NCI-H1694 treated with DMSO at 0.1 percent for 48 hours (cell line): Measurements from ENCODE around the gene FAM181A.

Source experiments
- DNase-seq: peaks from one replicate; lab custom pipeline; 2025; lab: John Stamatoyannopoulos, UW

The FAM181A gene

DNA sequence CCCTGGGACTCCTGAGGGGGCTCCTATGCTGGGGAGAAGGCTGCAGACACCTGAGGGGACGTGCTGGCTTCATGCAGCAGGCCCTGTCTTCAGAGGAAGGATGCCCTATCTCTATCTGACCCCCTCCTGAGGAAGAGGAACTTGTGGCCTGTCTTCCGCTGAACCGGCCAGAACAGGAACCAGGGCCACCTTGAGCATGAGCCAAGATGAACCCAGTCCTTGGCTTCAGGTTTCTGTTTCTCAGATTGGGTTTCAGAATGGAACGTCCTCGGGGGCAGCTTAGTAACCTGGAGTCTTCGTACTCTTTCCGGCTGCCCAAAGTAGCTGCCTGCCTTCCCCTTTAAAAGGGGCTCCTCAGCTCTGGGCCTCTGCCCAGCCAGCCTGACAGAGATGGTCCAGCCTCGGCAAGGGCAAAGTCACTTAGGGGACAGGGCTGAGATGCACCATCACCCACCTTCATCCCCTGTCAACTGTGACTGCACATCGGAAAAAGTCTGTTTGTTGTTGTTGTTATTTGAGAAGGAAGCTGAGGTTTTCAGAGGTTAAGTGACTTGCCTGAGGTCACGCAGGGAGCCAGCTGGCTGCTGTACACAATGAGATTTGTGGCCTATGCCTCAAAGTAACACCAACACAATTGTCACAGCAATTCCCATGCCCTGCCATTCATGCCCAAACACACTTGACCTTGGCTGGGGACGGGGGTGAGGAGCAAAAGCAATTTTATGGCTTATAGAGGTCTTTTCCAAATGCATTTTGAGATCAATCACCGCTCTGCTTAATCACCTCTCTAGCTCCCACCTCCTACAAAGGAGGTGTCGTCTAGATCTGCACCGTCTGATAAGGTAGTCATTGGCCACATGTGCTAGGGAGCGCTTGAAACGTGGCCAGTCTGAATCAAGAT, 35.8 kb downstream of the FAM181A start:
- no peak for DNase-seq

DNA sequence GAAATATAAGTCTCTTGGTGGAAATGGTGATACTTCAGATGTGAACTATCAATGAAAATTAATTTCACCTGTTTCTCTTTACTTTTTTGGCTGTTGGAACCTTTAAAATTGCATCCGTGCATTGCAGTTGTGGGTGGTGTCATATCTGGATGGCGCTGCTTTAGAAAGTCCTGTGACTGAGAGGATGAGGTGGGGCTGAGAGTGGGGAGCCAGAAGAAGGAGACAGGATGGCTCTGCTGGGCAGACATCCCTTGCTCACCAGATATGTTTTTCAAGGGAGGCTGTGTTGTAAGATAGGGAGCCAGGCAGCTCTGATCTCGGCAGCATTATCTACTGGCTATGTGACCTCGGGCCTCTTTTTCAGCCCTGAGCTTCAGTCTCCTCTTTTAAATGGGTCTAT, 36.5 kb downstream of the FAM181A start:
- DNase-seq: no peak

DNA sequence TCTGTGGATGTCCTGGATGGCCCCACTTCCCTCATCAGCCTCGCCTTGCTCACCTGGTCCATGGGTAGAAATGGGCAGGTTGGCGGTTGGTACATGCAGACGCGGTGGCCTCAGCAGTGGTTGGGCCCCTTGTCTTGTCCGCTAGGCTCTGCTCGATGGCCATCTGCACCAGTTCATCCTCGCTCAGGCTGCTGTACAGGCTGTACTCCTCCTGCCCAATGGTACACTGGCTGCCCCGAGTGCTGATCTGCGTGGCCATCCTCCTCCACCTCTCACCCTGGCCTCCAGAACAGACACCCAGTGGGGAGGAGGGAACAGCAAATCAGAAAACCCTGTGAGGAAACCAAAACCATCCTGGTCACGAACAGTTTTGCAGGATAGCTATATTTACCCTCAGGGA, 37.1 kb downstream of the FAM181A start:
- DNase-seq: no peak

DNA sequence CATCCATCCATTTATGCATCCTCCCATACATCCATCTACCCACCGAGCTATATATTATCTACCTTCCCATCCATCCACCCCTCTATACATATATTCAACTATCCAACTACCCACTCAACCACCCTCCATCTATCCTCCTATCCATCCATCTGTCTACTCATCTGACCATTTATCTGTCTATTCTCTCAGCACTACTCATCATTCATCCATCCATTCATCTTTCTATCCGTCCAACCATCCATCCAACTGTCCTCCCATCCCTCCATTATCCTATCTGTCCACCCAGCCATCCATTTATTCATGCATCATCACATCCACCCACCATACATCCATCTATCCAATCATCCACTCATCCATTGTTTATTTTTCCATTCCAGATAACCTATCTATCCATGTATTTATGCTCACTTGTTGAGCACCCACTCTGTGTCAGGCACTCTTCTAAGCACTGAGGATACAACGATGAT, 37.7 kb downstream of the FAM181A start:
- DNase-seq: no peak

DNA sequence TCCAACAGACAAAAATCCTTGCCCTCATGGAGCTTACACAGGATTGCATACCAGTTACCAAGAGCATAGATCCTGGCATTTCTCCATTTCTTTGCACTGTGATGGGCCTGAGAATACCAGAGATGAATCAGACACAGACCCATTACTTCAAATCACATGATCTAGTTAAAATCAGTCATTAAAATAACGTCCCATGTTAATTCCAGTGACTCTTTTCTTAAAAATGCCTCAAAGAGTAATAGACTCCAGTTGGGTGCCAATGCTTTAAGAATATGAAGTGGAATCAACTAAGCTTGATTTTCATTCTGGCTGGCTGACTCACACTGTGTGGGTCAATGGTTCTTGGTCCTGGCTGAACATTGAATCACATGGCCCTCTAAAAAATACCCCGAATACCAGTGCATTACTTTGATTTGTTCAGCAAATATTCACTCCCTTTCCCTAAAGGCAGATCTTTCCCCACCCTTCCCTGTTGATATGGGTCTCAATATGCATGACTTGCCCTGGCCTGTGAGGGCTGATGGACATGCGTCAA, 38.2 kb downstream of the FAM181A start:
- DNase-seq: no peak

DNA sequence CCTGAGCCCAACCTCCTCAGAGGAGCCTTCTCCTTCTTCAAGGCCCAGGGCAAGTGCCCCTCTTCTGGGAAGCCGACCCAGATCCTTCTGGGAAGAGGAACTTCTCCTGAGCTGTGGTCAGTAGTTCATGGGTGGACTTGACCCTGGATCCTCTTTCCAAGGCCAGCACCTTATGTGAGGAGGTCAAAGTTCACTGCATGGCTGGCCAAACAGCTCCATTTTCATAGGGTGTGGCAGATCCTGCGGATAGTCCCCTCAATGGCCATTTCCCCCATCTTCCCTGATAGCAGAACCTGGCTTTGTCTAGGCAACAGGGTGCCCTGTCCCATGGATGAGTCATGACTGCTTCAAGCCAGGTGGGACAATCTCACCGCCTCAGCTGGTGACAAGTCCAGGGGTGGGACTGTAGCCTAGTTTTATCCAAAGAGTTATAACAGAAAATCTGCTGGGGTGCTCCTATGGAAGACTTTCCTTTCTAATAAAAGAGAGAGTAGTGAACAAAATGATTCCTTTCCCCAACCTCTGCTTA, 38.9 kb downstream of the FAM181A start:
- DNase-seq: no peak

DNA sequence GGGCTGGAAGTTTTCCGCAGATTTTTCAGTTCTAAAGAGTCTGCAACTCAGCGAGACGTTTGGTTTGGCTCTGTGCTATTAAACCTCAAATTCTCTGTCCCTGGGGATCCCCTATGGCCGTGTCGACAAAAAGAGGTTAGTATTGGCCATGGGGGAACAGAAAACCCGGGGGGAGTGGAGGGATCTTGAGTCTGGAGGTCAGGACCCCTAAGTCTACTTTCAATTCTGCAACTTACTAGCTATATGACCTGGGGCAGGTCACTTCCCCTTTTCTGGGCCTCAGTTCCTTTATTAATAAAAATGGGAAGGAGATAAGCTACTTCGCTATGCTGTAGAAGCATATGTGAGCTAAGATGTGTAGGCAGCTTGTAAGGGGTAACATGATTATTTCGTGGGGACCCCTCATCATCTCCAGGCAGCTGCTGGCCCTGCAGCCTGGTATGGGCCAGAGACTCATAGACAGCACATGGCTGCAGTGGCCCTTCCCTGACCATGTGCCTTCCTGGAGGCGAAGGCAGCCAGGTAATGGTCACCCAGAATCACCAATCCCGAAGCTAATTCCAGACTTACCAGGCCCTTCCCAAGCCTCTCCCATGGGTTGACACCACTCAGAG, 40.6 kb downstream of the FAM181A start:
- no peak for DNase-seq

DNA sequence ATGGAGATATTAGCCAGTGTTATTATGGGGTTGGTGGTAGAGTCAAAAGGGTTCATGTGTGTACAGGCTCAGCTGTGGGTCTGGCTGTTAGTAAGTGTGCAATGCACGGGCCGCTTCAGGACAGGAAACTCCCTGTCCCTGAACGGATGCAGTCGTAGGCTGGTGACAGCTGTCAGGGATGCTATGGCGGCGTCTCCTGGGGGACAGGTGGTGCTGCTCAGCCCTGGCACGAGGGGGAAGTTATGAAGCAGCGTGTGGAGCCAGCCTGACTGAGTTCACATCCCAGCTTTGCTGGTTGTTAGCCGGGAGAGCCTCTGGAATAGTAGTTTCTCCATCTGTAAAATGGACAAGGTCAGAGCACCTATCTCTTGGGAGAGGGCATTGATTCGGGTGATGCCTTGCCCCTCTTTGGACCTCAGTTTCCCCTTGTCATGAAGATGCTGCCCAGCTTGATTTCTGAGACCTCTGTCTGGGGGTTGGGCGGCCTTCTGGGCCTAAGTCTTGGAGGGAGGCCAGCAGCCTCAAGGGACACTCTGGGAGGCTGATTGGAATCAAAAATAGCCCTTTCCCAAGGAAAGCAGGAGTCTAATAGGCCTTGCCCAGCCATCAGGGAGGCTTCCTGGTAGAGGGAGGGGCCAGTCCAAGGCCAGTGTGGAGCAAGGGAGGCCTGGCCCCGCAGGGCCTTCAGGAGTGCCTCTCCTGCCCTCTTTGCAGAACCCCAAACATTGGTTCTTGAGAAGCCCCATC, 42.1 kb downstream of the FAM181A start:
- peak; percentile 86 for DNase-seq

DNA sequence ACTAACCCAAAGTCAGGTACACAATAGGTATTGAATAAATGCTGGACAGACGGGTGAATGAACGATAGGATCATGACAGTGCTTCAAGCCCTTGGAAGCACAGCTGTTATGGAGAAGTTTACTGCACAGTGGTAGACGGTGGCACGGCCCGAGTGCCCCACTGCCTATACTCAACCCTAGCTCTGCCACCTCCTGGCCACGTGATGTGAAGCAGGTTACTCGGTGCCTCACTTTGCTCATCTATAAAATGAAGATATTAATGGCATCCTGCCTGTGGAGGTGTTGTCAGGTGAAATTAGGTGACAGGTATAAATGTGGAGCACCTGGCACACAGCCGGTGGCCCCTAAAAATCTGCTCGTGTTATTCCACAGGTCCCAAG, 43.4 kb downstream of the FAM181A start:
- DNase-seq: peak; percentile 86

DNA sequence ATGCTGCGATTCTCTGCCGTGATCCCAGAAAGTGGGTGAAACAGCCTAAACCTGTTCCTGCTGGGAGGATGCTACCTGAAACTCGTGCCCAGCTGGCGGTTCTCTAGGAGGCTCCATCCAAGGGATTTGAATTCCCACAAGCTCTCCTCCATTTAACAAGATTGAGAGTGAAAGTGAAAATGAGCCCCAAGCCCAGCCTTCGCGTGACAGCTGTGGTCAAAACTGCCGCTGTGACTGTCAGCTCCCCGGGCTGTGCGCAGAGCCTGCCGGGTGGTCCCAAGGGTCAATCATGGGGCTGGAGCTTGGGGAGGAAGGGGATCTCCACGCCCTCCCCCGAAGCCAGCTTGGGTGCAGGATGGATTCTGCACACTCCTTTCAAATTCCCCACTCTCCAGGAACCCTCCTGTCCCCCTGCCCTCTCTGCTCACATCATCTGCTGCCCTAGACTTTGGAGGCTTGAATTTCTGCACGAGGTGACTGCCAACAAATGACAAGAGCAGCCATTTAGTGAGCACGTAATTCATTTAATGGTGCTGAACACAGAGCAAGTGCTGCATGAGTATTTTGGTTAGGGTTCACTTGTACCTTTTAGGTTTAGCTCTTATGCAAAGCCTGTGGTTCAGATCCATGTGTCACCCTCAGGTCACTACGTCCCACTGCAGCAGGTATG, 44.0 kb downstream of the FAM181A start:
- DNase-seq: peak; percentile 77

DNA sequence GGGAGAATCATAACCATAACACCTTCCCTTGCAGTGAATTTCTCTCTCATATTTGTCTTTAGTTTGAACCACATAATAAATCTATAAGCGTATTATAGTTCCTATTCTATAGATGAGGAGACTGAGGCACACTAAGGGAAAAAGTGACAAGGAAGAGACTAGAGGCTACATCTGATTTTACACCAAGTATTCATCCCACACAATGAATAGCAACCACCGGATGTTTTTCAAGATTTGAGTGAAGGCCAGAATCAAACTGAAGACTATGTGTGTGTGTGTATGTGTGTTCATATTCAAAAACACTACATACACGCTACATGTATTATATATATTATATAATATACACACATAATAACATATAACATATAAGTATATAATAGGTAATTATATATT, 44.5 kb downstream of the FAM181A start:
- DNase-seq: no peak

DNA sequence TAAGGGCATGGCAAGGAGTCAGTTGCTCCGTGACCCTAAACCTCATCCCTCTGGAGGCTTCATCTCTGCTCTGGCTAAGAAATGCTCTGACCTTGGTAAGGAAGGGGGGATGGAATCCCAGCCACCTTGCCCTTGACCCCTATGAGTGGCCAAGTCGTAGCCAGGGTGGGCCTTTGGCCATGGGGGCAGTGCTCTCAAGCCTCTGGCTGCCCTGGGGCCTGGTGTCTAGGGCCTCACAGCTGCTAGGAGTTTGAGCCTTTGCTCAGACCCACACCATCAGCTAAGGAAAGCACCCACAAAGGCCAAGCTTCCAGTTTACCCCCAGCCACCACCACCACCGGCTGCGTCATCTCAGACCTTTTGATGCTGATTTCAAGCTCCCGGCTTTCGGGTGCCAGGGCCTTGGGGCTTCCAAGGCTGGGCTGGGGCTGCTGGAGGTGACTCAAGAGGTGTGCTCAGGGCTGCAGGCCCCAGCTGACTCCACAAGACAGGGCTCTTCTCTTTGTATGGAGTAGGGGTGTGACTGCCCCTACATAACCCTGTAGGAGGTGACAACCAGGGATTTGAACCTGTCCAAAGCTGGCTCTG, 45.6 kb downstream of the FAM181A start:
- no peak for DNase-seq

DNA sequence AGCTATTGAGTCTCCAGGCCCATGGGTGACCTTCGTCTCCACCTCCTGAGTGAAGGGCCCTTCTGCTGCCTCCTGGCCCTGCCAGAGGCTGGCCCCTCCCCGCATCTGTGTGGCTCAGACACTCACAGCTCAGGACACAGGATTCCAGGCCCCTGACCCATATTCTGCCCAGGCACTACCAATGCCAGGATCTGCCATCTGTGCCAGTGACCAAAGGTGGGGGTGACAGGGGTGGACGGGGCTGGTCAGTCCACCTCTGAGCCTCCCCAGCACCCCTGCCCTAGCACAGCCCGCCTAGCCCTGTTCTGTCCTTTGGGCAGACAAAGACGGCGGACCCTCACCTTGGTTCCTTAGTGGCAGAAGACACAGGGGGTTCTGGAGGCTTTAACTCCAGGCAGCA, 46.5 kb downstream of the FAM181A start:
- DNase-seq: no peak

DNA sequence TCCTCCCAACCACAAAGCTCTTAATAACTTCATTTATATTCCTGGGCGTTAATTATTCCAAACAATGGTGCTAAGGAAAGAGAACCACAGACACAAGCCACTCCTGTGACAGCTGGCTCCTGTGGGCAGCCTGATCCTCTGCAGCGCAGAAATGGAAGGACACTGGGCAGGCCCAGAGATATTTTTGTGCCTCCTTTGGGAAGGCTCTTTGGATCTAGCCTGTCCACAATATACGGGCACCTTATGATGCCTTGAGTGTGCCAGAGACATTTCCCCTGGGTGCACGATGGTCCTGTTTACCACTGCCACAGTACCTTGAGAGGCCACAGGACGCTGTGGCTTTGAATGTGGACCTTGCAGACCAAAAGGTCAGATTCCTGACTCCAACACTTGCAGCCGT, 47.2 kb downstream of the FAM181A start:
- peak; percentile 37 for DNase-seq

DNA sequence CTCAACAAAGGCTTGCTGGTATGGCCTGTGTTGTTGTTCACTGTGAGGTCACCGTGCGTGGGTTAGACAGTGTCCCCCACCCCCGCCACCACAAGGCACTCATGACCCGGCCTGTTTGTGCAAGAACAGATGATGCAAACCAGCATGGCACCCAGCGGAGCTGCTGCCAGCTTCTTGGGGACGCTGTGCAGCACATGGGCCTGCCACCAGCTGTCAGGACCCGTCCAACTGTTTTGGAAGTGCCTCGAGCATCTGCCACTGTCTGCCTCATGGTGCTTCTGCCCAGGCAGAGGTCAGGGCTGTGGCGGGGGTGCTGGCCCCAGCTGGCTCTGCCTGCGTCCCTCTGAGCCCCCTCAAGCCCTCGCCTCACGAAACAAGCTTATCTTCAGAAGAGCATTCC, 47.7 kb downstream of the FAM181A start:
- peak; percentile 96 for DNase-seq

DNA sequence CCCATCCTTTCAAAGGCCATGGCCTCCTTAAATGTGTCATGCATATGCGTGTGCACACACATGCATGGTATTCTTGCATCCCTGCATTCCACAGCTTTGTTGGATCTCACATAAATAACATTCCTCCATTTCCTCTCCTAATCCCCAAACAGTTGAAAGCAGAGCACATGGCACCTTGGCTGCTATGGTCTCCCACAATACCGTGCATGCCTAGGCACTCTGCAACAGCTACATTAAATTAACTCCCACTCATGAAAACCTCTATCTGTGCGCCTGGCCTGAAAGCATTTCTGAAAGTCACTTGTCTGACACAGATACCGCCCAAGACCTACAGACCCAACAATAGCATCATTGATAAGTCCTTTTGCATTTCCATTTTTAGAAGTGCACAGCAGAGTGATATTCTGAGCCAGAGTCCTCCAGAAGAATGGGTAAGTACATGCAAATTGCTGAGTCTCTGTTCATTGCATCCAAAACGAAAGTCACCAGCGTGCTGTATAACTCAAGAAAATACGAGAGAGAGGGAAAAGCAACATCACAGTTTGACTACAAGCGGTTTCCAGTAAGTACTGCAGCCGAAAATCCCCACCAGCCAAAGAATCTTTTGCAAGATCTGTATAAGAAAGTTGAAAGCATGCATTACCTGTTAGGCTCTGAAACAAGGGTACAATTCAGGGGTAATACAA, 48.8 kb downstream of the FAM181A start:
- DNase-seq: no peak

DNA sequence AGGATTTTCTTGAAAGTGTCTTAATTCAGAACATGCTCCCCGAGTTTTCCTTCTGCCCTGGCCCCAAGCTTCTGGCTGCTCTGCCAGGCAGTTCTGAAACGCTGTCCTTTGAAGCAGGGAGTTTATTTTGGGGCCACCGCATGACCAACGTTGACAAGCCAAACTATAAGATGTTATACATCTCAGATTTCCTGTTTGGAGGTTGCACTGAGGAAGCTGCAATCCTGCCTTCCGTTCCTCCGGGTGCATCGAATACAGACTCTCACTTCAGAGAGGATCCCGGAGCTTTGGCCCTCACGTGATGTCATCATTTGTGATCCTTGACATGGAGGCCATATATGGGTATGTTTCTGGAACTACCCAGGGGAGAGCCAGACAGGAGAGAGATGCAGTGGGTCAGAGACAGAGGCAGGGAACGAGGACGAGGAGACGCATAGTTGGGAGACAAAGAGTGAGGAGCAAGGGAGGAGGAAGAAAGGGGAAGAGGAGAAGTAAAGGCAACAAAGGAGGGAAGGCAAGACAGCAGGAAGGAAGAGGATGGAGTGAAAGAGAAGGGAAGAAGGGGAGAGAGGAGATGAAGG, 49.4 kb downstream of the FAM181A start, which contains the start of gene ASB2:
ASB2 (minus strand) TSS at position 94 of the 581 bp plus-strand sequence. CDS start 12,031 bp downstream, outside the sequence.
- no peak for DNase-seq

DNA sequence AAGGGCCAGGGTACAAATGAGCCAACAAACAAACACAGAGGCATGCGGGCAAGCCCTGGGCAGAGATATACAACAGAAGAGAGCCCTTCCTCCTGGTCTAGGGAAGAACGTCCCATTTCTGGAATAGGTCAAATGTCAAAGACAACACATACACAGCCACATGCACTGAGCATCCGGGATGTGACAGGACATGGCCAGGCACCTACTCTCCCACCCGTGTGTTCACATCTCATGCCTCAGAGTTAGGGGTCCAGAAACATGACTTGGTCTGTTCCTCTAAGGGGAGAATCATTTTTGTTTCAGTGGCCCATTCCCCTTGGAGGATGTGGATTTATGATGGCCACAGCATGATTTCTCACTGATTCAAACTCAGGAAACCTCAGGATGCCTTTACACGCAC, 50.0 kb downstream of the FAM181A start:
- DNase-seq: no peak

DNA sequence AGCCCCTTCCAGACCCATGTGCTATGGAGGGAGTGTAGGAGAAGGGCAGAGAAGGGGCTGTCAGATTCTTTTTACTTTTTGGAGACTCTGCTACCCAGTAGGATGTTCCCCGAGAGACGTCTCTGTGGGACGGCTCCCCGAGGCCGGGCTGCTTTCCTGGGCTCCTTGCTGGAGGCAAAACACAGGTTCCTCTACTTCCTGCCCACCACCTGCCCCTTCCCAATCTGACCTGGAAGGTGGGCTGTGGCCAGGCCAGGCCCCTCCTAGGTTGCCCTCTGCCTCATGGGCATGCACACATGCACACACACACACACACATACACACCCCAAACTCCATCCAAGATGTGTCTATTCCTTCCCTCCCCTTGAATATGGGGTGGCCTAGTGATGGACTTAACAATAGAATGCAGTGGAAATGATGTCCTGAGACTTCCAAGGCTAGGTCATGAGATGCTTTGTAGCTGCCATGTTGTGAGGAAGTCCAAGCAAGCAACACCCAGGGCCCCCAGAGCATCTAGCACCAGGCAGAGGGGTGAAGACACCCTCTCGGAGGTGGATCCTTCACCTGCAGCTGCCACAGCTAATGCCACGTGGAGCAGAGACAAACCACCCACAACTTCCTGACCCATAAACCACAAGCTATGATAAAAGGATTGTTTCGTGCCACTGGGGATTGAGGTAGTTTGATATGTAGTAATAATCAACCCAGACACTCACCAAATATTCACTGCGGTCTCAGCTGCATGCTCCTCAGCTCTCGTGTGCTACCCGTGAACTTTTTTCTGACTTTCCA, 50.8 kb downstream of the FAM181A start:
- no peak for DNase-seq
